Activated naive CD8-positive, alpha-beta T cell treated with anti-CD3 and anti-CD28 coated beads, Interleukin-2, amount 50 U/mL, for 24 hours (primary cell): ENCODE data around the gene MYBPH.
A peak's percentile ranks its signal among the peaks of the same experiment; 100 is the strongest.

ENCODE experiments used
- ATAC-seq: fragments of 150-1000 bp; cut with Tn5 transposase; one replicate; pipeline ENCODE4 v1.10.0; 2021
- DNase-seq: peaks from one replicate; pipeline ENCODE4 v3.0.0; 2021
- H3K27ac Mint-ChIP-seq: one replicate; pipeline ENCODE4 v1.8.0; 2021; ENCODE audit warnings: mild to moderate bottlenecking, mixed read lengths
- H3K27me3 Mint-ChIP-seq: one replicate; pipeline ENCODE4 v1.8.0; 2021; ENCODE audit warnings: mixed read lengths
- H3K36me3 Mint-ChIP-seq: one replicate; pipeline ENCODE4 v1.8.0; 2021; ENCODE audit warnings: low read depth, mixed read lengths
- H3K4me1 Mint-ChIP-seq: one replicate; pipeline ENCODE4 v1.8.0; 2021; ENCODE audit warnings: mixed read lengths
- H3K4me3 Mint-ChIP-seq: one replicate; pipeline ENCODE4 v1.8.0; 2021; ENCODE audit warnings: mild to moderate bottlenecking, moderate library complexity, mixed read lengths
- H3K9me3 Mint-ChIP-seq: one replicate; pipeline ENCODE4 v1.8.0; 2021; ENCODE audit warnings: mixed read lengths

The MYBPH gene

DNA sequence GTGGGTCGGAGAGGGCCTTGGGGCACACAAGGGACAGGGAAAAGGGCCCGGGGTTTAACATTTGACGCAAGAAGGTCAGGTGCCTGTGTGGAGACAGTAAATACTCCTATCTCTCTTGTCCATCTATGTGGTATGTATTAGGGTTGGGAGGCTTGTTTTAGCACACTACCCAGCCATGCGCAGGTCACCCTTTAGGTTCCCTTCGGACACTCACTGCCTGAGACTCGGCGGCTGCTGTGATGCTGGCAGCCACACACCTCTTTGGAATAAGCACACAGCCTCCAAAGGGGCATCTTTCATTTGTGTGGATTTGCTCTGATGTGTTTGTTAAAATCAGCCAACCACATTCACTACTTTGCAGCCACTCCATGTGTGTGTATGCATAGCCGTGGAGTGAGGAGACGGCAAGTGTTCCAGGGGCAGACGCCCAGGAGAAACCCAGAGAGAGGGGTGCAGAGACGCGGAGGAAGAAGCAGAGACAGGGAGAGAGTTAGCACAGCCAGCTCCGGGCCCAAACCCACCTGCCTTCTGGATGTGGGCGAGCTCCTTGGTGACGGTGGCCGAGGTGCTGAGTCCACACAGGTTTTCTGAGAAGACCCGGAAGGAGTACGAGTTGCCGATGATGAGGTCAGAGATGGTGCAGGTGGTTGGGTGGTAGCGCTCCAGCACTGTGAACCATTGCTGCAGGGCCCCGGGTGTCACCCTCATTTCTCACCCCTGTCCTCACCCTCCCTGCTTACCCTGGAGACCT, 5.7 kb downstream of the MYBPH start:
- no peaks in the 10 kb centered on the region for H3K9me3 Mint-ChIP-seq
- H3K27me3 Mint-ChIP-seq, result no peaks in the 10 kb centered on the region
- no peak overlapping the region for H3K27ac Mint-ChIP-seq
- no peaks in the 10 kb centered on the region for H3K36me3 Mint-ChIP-seq
- DNase-seq (no peak), ATAC-seq (no peak)
- H3K4me1 Mint-ChIP-seq, result no peaks in the 10 kb centered on the region
- H3K4me3 Mint-ChIP-seq, result no peak overlapping the region

DNA sequence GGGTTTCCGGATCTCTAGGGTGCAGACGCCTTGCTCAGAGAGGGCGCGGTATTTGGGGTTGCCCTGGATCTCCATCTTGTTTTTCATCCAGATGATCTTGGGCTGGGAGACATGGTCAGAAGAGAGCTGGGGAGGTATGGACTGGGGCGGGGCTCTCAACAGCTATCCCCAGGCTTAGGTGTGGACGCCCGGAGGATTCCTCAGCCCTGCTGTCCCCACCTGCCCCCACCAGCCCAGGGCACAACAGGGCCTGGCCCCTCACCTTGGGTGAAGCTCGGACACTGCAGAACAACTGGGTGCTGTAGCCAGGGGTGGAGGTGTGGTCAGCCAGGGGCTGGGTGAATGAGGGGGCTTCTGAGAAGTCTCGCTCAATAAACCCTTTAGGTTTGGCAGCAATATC, 6.6 kb downstream of the MYBPH start:
- no peaks in the 10 kb centered on the region for H3K4me1 Mint-ChIP-seq
- no peaks in the 10 kb centered on the region for H3K9me3 Mint-ChIP-seq
- no peaks in the 10 kb centered on the region for H3K36me3 Mint-ChIP-seq
- H3K27ac Mint-ChIP-seq, result no peak overlapping the region
- H3K27me3 Mint-ChIP-seq, result no peaks in the 10 kb centered on the region
- no peak for ATAC-seq
- no peak for DNase-seq
- H3K4me3 Mint-ChIP-seq, result no peak overlapping the region

DNA sequence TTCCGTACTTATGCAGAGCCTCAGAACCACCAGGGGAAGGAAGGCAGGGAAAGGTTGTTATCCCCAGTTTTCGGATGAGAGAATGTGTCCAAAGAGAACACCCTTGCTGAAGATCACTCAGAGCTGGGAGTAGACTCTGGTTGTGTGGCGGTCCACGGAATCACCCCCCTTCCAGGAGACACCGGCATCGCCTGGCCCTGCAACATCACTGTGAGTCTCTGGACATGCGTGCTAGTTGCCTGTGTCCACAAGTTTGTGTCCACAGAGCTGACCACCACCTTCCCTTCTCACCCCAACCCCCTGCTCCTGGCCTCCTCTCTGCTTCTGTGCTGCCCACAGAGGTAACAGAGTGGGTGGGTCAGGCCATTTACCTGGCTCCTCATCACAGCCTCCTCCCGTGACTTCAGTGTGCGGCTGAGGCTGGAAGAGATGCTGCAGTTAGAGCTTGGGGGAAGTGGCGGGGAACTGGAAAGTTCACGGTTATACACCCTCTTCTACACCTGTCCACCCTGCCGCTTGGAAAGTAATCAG, 7.3 kb downstream of the MYBPH start:
- Mint-ChIP-seq H3K27ac (no peak overlapping the region), H3K4me3 (no peak overlapping the region)

DNA sequence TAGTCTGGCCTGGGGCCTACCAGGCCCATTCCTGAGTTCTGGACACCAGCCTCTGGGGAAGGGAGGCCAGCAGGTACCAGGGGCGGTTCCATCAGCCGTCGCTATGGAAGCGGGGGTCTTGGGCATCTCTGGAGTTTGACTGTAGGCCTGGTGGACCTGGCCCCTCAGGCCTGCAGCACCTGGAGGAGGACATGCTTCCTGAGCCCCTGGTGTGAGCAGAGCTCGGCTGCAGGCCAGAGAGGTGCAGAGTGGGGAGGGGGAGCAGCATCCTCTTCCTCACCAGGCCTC, 7.8 kb downstream of the MYBPH start:
- ATAC-seq (no peak), DNase-seq (no peak)
- no peaks in the 10 kb centered on the region for H3K9me3 Mint-ChIP-seq
- no peak overlapping the region for H3K27ac Mint-ChIP-seq
- no peak overlapping the region for H3K4me3 Mint-ChIP-seq
- H3K27me3 Mint-ChIP-seq, result peaks cover 4% of the 10 kb centered on the region
- H3K36me3 Mint-ChIP-seq, result no peaks in the 10 kb centered on the region
- no peaks in the 10 kb centered on the region for H3K4me1 Mint-ChIP-seq

More for the DNA sequence above, 7.3 kb downstream of the MYBPH start:
- DNase-seq (no peak), ATAC-seq (no peak)
- H3K27me3 Mint-ChIP-seq, result no peaks in the 10 kb centered on the region
- H3K4me1 Mint-ChIP-seq, result no peaks in the 10 kb centered on the region
- H3K9me3 Mint-ChIP-seq, result no peaks in the 10 kb centered on the region
- H3K36me3 Mint-ChIP-seq, result no peaks in the 10 kb centered on the region

DNA sequence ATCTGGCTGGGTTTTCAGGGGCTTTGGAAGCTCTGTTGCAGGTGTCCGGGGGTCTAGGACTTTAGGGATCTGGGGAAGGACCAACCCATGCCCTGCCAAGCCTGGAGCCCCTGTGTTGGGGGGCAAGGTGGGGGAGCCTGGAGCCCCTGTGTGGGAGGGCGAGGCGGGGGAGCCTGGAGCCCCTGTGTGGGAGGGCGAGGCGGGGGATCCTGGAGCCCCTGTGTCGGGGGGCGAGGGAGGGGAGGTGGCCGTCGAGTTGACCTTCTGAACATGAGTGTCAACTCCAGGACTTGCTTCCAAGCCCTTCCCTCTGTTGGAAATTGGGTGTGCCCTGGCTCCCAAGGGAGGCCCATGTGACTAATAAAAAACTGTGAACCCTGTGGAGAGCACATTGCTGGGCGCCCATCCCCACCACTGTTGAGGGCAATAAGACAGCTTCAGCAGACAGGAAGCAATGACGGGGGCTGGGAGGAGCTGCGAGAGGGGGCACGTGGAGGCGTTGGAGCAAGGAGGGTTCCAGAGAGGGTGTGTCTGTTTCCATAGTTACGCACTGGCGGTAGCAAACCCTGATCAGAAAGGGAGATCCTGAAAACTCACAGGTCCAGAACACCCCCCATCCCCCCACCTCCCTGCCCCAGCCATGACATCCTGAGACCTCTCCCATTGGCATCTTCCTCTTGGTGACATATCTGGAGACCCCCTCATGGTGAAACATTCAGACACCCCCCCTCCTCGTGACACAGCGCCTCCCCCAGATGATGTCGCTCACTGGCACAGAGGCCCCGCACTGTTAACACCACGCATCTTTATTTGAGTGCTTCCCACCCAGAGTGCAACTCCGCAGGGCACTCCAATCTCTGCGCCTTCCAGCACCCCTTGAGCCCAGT, 8.4 kb downstream of the MYBPH start:
- no peaks in the 10 kb centered on the region for H3K9me3 Mint-ChIP-seq
- DNase-seq (no peak), ATAC-seq (no peak)
- H3K36me3 Mint-ChIP-seq, result no peaks in the 10 kb centered on the region
- no peak overlapping the region for H3K4me3 Mint-ChIP-seq
- H3K4me1 Mint-ChIP-seq, result no peaks in the 10 kb centered on the region
- no peak overlapping the region for H3K27ac Mint-ChIP-seq
- H3K27me3 Mint-ChIP-seq, result peaks cover 9% of the 10 kb centered on the region

DNA sequence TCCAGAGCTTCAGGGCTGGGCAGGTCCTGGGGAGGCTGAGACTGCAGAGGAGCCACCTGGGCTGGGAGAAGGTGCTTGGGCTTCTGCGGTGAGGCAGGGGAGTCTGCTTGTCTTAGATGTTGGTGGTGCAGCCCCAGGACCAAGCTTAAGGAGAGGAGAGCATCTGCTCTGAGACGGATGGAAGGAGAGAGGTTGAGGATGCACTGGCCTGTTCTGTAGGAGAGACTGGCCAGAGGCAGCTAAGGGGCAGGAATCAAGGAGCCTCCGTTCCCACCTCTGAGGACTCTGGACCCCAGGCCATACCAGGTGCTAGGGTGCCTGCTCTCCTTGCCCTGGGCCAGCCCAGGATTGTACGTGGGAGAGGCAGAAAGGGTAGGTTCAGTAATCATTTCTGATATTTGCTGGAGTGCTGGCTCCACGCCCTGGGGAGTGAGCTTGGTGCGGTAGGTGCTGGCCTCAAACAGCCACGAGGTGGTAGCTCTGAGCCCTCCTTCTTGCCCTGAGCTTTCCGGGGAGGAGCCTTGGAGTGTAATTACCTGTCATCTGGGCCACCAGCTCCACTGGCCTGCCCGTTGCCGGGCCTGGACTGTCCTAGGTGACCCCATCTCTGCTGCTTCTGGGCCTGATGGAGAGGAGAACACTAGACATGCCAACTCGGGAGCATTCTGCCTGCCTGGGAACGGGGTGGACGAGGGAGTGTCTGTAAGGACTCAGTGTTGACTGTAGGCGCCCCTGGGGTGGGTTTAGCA, 9.3 kb downstream of the MYBPH start:
- ATAC-seq (no peak), DNase-seq (peak; percentile 10)
- H3K4me1 Mint-ChIP-seq, result no peaks in the 10 kb centered on the region
- peaks cover 9% of the 10 kb centered on the region for H3K27me3 Mint-ChIP-seq
- H3K9me3 Mint-ChIP-seq, result no peaks in the 10 kb centered on the region
- H3K36me3 Mint-ChIP-seq, result no peaks in the 10 kb centered on the region
- H3K4me3 Mint-ChIP-seq, result no peak overlapping the region
- no peak overlapping the region for H3K27ac Mint-ChIP-seq

DNA sequence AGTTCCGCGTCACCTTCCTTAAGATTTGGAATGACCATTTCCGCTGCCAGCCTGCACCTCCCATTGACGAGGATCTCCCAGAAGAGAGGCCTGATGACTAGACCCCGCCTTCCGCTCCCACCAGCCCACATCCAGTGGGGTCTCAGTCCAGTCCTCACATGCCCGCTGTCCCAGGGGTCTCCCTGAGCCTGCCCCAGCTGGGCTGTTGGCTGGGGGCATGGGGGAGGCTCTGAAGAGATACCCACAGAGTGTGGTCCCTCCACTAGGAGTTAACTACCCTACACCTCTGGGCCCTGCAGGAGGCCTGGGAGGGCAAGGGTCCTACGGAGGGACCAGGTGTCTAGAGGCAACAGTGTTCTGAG, 9.8 kb downstream of the MYBPH start:
- Mint-ChIP-seq H3K27me3 (peaks cover 9% of the 10 kb centered on the region), H3K27ac (no peak overlapping the region), H3K4me1 (no peaks in the 10 kb centered on the region), H3K9me3 (no peaks in the 10 kb centered on the region), H3K36me3 (no peaks in the 10 kb centered on the region), H3K4me3 (no peak overlapping the region)
- DNase-seq (no peak), ATAC-seq (no peak)

DNA sequence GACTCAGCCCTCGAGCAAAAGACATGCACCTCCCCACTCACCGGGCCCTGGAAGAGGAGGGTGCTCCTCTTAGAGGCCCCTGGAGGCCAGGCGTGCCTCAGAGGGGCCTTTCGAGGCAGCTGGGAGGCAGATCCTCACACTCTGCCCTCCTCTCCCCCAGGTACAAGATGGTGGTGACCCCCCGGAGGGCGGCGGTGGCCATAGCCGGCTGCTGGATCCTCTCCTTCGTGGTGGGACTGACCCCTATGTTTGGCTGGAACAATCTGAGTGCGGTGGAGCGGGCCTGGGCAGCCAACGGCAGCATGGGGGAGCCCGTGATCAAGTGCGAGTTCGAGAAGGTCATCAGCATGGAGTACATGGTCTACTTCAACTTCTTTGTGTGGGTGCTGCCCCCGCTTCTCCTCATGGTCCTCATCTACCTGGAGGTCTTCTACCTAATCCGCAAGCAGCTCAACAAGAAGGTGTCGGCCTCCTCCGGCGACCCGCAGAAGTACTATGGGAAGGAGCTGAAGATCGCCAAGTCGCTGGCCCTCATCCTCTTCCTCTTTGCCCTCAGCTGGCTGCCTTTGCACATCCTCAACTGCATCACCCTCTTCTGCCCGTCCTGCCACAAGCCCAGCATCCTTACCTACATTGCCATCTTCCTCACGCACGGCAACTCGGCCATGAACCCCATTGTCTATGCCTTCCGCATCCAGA, 10.4 kb downstream of the MYBPH start:
- Mint-ChIP-seq H3K9me3 (no peaks in the 10 kb centered on the region), H3K27me3 (peaks cover 9% of the 10 kb centered on the region), H3K36me3 (no peaks in the 10 kb centered on the region)

DNA sequence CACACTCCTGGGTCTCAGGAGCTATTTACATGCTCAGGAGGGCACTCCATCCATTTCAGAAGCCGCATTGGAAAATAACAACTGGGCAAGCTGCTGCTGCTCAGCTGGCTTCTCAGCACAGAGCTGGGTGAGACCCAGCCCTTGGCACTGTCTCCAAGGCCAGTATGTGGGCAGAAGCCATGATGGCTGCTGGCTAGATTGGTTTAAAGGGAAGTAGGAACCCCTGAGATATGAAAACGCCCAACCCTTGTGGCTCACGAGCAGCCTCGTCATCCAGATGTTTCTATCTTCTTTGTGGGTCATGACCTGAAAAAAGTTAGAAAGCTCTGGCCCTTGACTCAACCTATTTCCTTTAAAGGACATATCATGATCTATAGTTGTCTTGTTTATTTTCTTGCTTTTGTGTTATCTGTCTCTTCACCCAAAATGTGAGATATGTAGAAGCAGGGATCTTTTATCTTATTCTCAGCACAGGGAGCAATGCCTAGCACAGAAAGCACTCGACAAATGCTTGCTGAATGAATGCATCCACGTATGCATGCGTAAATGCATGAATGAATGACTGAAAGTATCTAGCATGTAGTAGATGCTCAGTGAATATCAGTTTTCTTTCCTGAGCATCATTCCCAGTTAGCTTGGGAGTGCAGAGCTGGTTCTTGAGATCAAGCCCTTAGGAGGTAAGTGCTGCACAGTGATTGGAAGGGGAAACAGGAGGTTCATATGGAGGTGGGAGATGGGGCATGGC, 11.6 kb downstream of the MYBPH start:
- no peak overlapping the region for H3K27ac Mint-ChIP-seq
- H3K9me3 Mint-ChIP-seq, result no peaks in the 10 kb centered on the region
- no peak overlapping the region for H3K4me3 Mint-ChIP-seq
- H3K27me3 Mint-ChIP-seq, result peaks cover 9% of the 10 kb centered on the region
- ATAC-seq, result no peak
- no peaks in the 10 kb centered on the region for H3K36me3 Mint-ChIP-seq
- H3K4me1 Mint-ChIP-seq, result no peaks in the 10 kb centered on the region
- no peak for DNase-seq

More for the DNA sequence above, 10.4 kb downstream of the MYBPH start:
- no peak for DNase-seq
- Mint-ChIP-seq H3K27ac (no peak overlapping the region), H3K4me3 (no peak overlapping the region), H3K4me1 (no peaks in the 10 kb centered on the region)
- no peak for ATAC-seq

DNA sequence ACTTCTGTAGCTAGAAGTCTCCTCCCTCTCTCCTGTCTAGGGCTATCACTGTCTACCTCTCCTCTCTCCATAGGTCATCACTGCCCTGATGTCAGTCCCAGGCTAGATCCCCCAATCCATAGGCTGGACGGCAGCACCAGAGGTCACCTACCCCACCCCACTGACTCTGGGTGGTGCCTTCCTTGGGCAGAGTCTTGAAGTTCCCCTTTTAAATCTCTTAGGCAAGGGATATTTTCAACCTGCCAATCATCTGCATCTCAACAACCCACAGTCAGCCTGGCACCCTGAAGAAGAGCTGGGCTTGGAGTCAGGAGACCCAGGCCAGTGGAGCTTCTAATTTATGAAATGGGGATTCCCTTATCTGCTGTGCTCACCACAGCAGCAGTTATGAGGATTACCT, 13.2 kb downstream of the MYBPH start:
- Mint-ChIP-seq H3K27ac (no peak overlapping the region), H3K4me3 (no peak overlapping the region), H3K27me3 (peaks cover 9% of the 10 kb centered on the region), H3K9me3 (no peaks in the 10 kb centered on the region), H3K36me3 (no peaks in the 10 kb centered on the region), H3K4me1 (no peaks in the 10 kb centered on the region)
- no peak for ATAC-seq
- DNase-seq, result no peak

DNA sequence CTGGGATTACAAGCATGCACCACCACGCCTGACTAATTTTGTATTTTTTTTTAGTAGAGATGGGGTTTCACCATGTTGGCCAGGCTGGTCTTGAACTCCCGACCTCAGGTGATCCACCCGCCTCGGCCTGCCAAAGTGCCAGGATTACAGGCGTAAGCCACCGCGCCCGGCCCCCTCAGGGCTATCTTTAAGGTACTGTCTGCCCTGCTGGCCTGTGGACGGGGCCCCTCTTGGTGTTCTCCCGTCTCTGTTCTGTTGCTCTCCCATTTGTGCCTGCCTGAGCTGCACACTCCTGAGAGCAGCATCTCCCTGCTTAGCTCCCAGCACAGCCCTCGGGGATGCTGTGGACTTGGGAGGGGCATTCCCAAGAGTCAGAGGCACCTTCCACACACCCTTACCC, 13.9 kb downstream of the MYBPH start:
- Mint-ChIP-seq H3K4me1 (no peaks in the 10 kb centered on the region), H3K27me3 (peaks cover 9% of the 10 kb centered on the region), H3K4me3 (no peak overlapping the region), H3K9me3 (no peaks in the 10 kb centered on the region), H3K27ac (no peak overlapping the region), H3K36me3 (no peaks in the 10 kb centered on the region)
- no peak for ATAC-seq
- DNase-seq, result no peak

DNA sequence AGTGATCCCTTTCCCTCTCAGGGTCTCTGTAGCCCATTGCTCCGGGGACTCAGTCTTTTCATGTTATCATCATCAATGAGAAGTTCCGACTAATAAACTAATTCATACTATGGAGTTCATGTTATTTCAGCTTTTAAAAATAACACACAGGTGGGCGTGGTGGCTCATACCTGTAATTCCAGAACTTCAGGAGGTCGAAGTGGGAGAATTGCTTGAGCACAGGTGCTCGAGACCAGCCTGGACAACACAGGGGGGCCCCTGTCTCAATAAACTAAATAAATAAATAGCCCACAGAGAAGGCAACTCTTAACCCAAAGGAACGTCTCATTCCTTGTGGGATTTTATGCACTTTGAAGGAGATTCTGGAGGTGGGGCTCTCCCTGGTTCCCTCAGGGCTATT, 14.5 kb downstream of the MYBPH start:
- peaks cover 9% of the 10 kb centered on the region for H3K27me3 Mint-ChIP-seq
- H3K9me3 Mint-ChIP-seq, result no peaks in the 10 kb centered on the region
- no peak for ATAC-seq
- H3K4me1 Mint-ChIP-seq, result no peaks in the 10 kb centered on the region
- no peak overlapping the region for H3K27ac Mint-ChIP-seq
- H3K4me3 Mint-ChIP-seq, result no peak overlapping the region
- no peaks in the 10 kb centered on the region for H3K36me3 Mint-ChIP-seq
- DNase-seq, result no peak

DNA sequence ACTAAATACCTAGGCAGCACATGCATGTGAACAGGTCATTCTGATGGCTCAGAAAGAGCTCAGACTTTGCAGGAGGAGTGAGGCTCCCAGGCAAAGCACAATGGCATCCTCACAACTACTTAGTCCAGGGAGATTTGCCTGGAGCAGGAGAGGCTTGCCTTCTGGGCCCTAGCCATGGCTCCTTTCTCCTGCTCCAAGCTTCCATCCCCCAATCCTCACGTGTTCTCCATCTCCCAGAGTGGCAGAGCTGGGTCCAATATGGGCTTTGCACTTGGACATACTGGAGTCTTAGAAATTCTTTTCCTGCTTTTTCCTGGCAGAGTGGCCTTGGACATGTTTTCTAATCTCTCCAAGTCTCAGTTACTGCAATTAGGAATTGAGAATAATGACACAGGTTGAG, 15.8 kb downstream of the MYBPH start:
- H3K4me3 Mint-ChIP-seq, result no peak overlapping the region
- no peaks in the 10 kb centered on the region for H3K4me1 Mint-ChIP-seq
- no peak for DNase-seq
- H3K9me3 Mint-ChIP-seq, result no peaks in the 10 kb centered on the region
- ATAC-seq, result no peak
- no peaks in the 10 kb centered on the region for H3K36me3 Mint-ChIP-seq
- H3K27ac Mint-ChIP-seq, result no peak overlapping the region
- H3K27me3 Mint-ChIP-seq, result peaks cover 9% of the 10 kb centered on the region
